Natural killer cell (primary cell): Measurements from ENCODE around the gene NDFIP1. TPM values are rescaled to one million over a fixed set of nuclear protein-coding genes. Genes with fewer than 3 reads are reported as not detected.

Experiments
- ATAC-seq, 3 donors: fragments of 150-1000 bp in 2 of 3; fragments of 200-7000 bp in 1 of 3; cut with Tn5 transposase; 1 replicate in 1 of 3; 2 replicates in 2 of 3; pipeline ENCODE4 v1.10.0; 2021; ENCODE audit warnings: mild to moderate bottlenecking in 2 of 3, moderate library complexity in 2 of 3
- DNase-seq, 2 donors: peaks; one replicate each; pipeline versions ENCODE4 v3.0.0 to v3.0.0-alpha.2; 2013 to 2021; ENCODE audit warnings: mixed read lengths in 1 of 2
- H3K27ac ChIP-seq: one replicate; pipeline ENCODE4 v1.5.1; 2013; ENCODE audit warnings: mild to moderate bottlenecking, low read length
- H3K27me3 ChIP-seq: one replicate; pipeline ENCODE4 v1.6.1; 2013; ENCODE audit warnings: low read length; ENCODE audit not compliant: control insufficient read depth, insufficient read depth
- H3K36me3 ChIP-seq: one replicate; pipeline ENCODE4 v1.6.1; 2013; ENCODE audit warnings: low read length; ENCODE audit not compliant: control insufficient read depth, insufficient read depth
- H3K4me1 ChIP-seq: one replicate; pipeline ENCODE4 v1.6.1; 2013; ENCODE audit warnings: low read length; ENCODE audit not compliant: control insufficient read depth, insufficient read depth
- H3K4me3 ChIP-seq: one replicate; pipeline ENCODE4 v1.5.1; 2013; ENCODE audit warnings: low read length
- H3K9me3 ChIP-seq: one replicate; pipeline ENCODE4 v1.6.1; 2013; ENCODE audit warnings: low read length; ENCODE audit not compliant: control insufficient read depth, insufficient read depth
- H3K27ac Mint-ChIP-seq, 2 donors: one replicate each; pipeline ENCODE4 v1.8.0; 2022; ENCODE audit warnings: mild to moderate bottlenecking in 2 of 2, mixed read lengths in 2 of 2, moderate library complexity in 1 of 2
- H3K27me3 Mint-ChIP-seq, 2 donors: one replicate each; pipeline ENCODE4 v1.8.0; 2022; ENCODE audit warnings: low read depth in 2 of 2, mixed read lengths in 2 of 2
- H3K36me3 Mint-ChIP-seq: one replicate; pipeline ENCODE4 v1.8.0; 2022; ENCODE audit warnings: mixed read lengths
- H3K4me1 Mint-ChIP-seq, 2 donors: one replicate each; pipeline ENCODE4 v1.8.0; 2022; ENCODE audit warnings: mixed read lengths in 2 of 2
- H3K4me3 Mint-ChIP-seq: one replicate; pipeline ENCODE4 v1.8.0; 2022; ENCODE audit warnings: mild to moderate bottlenecking, moderate library complexity, mixed read lengths
- H3K9me3 Mint-ChIP-seq, 2 donors: one replicate each; pipeline ENCODE4 v1.8.0; 2022; ENCODE audit warnings: mixed read lengths in 2 of 2
- WGBS: methylation state at CpG from one replicate; pipeline ENCODE4 v1.1.7; 2013; ENCODE audit warnings: missing lambda C conversion rate; ENCODE audit not compliant: insufficient coverage; 5-methylcytosine and 5-hydroxymethylcytosine counted together
- intact Hi-C: fragments of 100-400 bp; cut with micrococcal nuclease; formaldehyde crosslinking; loops from one replicate; pipeline ENCODE4 v1.14.2; 2022
- total RNA-seq, 4 donors: library from RNA; stranded (reverse); fragments of 120-200 nt in 1 of 4; gene quantifications; one replicate each; pipeline versions ENCODE4 v1.2.3 to v1.2.4, GENCODE V29; 2013 to 2022
- TF ChIP-seq, protein P1 (sequence below): fragments of 200-600 bp; IDR thresholded peaks from one replicate; pipeline ENCODE4 v1.8.0; 2022; ENCODE audit warnings: antibody characterized with exemption

NDFIP1 gene
- total RNA-seq, 3 donors from 2014 or later (not counting 1 experiment from before 2014, with no cell fraction given), result 45.4 to 57.6 (median 51.7) TPM

DNA sequence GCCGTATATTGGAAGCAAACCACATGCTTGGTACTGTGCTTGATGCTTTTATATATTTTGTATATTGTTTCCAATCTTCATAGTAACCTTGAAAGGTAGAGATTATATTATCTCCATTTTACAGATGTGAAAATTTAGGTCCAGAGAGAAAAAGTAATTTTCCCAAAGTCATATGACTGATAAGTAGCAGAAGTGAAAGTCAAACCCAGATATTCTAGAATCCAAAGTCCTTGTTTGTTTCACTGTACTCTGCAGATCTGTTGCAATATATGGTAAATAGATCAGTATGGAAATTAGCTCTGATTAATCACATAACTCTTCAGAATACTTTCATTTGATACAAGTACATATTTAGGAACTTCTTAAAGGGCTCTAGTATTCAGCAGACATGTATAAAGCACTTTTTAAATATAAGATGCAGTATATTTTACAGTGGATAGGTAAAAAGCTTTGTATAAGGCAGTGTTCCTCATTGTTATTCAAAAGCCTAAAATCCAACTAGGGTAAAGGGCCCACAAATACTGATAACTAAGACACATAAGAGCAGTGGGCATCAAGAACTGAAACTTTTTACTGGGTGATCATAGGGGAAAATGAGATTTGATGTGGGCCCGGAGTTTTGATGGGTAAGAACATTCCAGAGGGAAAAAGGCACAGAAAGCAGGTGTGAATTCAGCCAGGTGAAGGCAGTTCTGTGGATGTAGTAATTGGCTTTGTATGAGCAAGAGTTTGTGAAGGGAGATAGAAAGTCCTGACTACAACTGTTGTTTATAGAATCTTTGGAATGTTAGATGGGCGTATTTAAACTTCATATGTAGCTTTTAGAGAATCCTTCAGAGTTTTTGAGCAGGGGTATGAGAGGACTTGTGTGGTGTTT lies 25.0 kb downstream of the NDFIP1 start:
- TF ChIP-seq, protein P1, sequence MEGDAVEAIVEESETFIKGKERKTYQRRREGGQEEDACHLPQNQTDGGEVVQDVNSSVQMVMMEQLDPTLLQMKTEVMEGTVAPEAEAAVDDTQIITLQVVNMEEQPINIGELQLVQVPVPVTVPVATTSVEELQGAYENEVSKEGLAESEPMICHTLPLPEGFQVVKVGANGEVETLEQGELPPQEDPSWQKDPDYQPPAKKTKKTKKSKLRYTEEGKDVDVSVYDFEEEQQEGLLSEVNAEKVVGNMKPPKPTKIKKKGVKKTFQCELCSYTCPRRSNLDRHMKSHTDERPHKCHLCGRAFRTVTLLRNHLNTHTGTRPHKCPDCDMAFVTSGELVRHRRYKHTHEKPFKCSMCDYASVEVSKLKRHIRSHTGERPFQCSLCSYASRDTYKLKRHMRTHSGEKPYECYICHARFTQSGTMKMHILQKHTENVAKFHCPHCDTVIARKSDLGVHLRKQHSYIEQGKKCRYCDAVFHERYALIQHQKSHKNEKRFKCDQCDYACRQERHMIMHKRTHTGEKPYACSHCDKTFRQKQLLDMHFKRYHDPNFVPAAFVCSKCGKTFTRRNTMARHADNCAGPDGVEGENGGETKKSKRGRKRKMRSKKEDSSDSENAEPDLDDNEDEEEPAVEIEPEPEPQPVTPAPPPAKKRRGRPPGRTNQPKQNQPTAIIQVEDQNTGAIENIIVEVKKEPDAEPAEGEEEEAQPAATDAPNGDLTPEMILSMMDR, result no peak

DNA sequence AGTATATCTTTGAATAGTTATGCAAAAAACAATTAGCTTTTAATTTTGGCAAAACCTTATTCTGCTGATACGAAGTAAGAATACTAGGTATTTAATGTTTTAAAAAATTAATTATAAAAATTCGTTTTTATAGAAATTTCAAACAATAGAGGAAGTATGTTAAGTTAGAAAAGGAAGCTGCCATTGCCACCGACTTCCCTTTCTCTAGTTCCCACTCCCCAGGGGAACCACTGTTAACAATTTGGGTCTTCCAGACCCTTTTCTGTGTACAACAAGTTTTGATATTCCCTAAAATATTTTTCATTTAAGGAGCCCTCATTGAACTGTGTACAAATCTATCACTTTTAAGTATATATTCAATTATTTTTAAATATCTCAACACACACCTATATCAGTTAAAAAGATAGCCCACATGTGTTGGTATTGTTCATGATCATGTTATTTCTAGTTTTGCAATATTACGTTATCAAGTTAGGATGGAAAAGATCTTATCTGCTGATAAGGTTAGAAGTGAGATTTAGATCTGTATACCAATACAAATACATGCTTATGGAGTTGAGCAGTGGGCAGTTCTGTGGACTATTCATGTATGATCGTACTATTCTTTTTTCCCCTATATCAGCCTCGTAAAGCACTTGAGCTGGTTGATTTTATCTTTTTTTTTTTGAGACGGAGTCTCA lies 25.9 kb downstream of the NDFIP1 start:
- WGBS, result 76% methylated on average over 4 of the region's 7 CpGs
- H3K4me3 Mint-ChIP-seq, result no peak overlapping the region
- Histone ChIP-seq H3K27ac (no peak overlapping the region), H3K9me3 (no peaks in the 10 kb centered on the region), H3K4me3 (no peak overlapping the region), H3K27me3 (no peaks in the 10 kb centered on the region), H3K4me1 (no peaks in the 10 kb centered on the region), H3K36me3 (peaks cover 37% of the 10 kb centered on the region)
- H3K36me3 Mint-ChIP-seq, result no peaks in the 10 kb centered on the region
- ATAC-seq, result no peak
- no peaks in the 10 kb centered on the region for H3K9me3 Mint-ChIP-seq
- DNase-seq, result no peak
- intact Hi-C loops, result no loop called here
- H3K27ac Mint-ChIP-seq, result no peak overlapping the region
- TF ChIP-seq, protein P1, result no peak
- no peaks in the 10 kb centered on the region for H3K27me3 Mint-ChIP-seq
- peaks cover 8% of the 10 kb centered on the region in 2 donors for H3K4me1 Mint-ChIP-seq

More for the DNA sequence above, 25.0 kb downstream of the NDFIP1 start:
- Histone ChIP-seq H3K36me3 (peaks cover 35% of the 10 kb centered on the region), H3K27me3 (no peaks in the 10 kb centered on the region), H3K4me1 (no peaks in the 10 kb centered on the region), H3K4me3 (no peak overlapping the region), H3K9me3 (no peaks in the 10 kb centered on the region), H3K27ac (no peak overlapping the region)
- Mint-ChIP-seq H3K36me3 (no peaks in the 10 kb centered on the region), H3K4me1 (peaks cover 17% of the 10 kb centered on the region in 2 donors), H3K27ac (no peak overlapping the region), H3K4me3 (no peak overlapping the region), H3K9me3 (no peaks in the 10 kb centered on the region), H3K27me3 (no peaks in the 10 kb centered on the region)
- DNase-seq (no peak), ATAC-seq (no peak)
- intact Hi-C loops, result no loop called here
- WGBS, result 94% methylated on average over 2 of the region's 3 CpGs

- Mint-ChIP-seq H3K27me3 (no peaks in the 10 kb centered on the region), H3K4me3 (no peak overlapping the region), H3K27ac (no peak overlapping the region), H3K4me1 (no peaks in the 10 kb centered on the region), H3K36me3 (peaks cover 1% of the 10 kb centered on the region), H3K9me3 (no peaks in the 10 kb centered on the region)
- no peaks in the 10 kb centered on the region for H3K27me3 ChIP-seq
- H3K4me1 ChIP-seq, result no peaks in the 10 kb centered on the region
- DNase-seq, result peak in 1 of 2 donors; percentile 33
- H3K36me3 ChIP-seq, result peaks cover 53% of the 10 kb centered on the region
- TF ChIP-seq, protein P1, result no peak
- intact Hi-C loops, result loop anchor here (5.0 to 10.0 kb wide), 2 partner anchors 34 to 477 kb away; partner anchors contain the start of gene NDFIP1
- H3K27ac ChIP-seq, result no peak overlapping the region
- H3K4me3 ChIP-seq, result no peak overlapping the region
- no peaks in the 10 kb centered on the region for H3K9me3 ChIP-seq
- ATAC-seq, result no peak
These were observed 32.9 kb downstream of the NDFIP1 start for GRCh38 chr5:142141463-142141862.
